ENCODE measurements around the gene SENP8. TPM values are rescaled to one million over a fixed set of nuclear protein-coding genes. Genes with fewer than 3 reads are reported as not detected.
A peak's percentile ranks its signal among the peaks of the same experiment; 100 is the strongest.

Gene SENP8
- total and polyA plus RNA-seq, 2 of the 8 experiments (the other 6 are each of a cell fraction or from before 2014, with no cell fraction given): 4.1 to 6.0 TPM

GRCh38 chr15:72184165-72184811 is 66.1 kb downstream of the SENP8 start (continued):
- peak in 1 of 2 experiments; percentile 68; a peak in 1 of 4 replicates for TF ChIP-seq HDAC2 (IDR thresholded peaks at IDR 0.05; ENCODE audit: borderline replicate concordance in 1 of 2, low read depth in 2 of 2, low read length in 2 of 2)
- TF ChIP-seq BACH1 (IDR thresholded peaks at IDR 0.05; ENCODE audit: low read length): no peak; the same call in 1 of the 2 replicates
- no peak for TF ChIP-seq NANOG (IDR thresholded peaks at IDR 0.05; ENCODE audit: insufficient read depth, low read depth, low read length, poor library complexity, severe bottlenecking)
- no peak for TF ChIP-seq GTF2F1 (IDR thresholded peaks at IDR 0.05; ENCODE audit: borderline replicate concordance, low read depth, low read length)
- no peak for TF ChIP-seq SIN3A (conservative IDR thresholded peaks at IDR 0.05 in 1 of 2, IDR thresholded peaks at IDR 0.05 in 1 of 2; ENCODE audit: low read depth in 1 of 2, low read length in 2 of 2)
- TF ChIP-seq SIX5 (IDR thresholded peaks at IDR 0.05; ENCODE audit: low read depth, low read length): no peak
- TF ChIP-seq CBX8 (IDR thresholded peaks at IDR 0.05; ENCODE audit: borderline replicate concordance, low read depth, low read length): no peak
- no peak; the same call in 1 of the 2 replicates for TF ChIP-seq JUND (IDR thresholded peaks at IDR 0.05; ENCODE audit: low read length)
- no peak for TF ChIP-seq RFX5 (IDR thresholded peaks at IDR 0.05; ENCODE audit: borderline replicate concordance, low read depth, low read length)
- TF ChIP-seq TAF7 (optimal IDR thresholded peaks at IDR 0.05; ENCODE audit: borderline replicate concordance, low read depth, low read length): no peak
- no peak for TF ChIP-seq TBP (IDR thresholded peaks at IDR 0.05; ENCODE audit: low read depth, low read length)
- no peak for TF ChIP-seq EGR1 (IDR thresholded peaks at IDR 0.05; ENCODE audit: borderline replicate concordance, low read depth, low read length)
